Calu3 (cell line): ENCODE data around the gene PDE5A. TPM values are rescaled to one million over a fixed set of nuclear protein-coding genes. Genes with fewer than 3 reads are reported as not detected.

Experiments
- BruUV-seq: library from RNA; stranded (reverse); fragments of 400-500 nt; replicated peaks from 2 replicates; lab custom pipeline; 2021; lab: Mats Ljungman, UMichigan
- CTCF ChIA-PET: fragments of 300-600 bp; sonication (Branson Sonifier 250); formaldehyde crosslinking; loops from one replicate; lab custom pipeline; 2022; ENCODE audit warnings: antibody characterized with exemption; lab: Charles Lee
- DNase-seq: peaks from one replicate; pipeline ENCODE4 v3.0.0; 2022
- H3K27ac Mint-ChIP-seq: one replicate; pipeline ENCODE4 v1.8.0; 2022; ENCODE audit warnings: mixed read lengths; ENCODE audit not compliant: unreplicated experiment
- H3K27me3 Mint-ChIP-seq: one replicate; pipeline ENCODE4 v1.8.0; 2022; ENCODE audit warnings: mixed read lengths; ENCODE audit not compliant: unreplicated experiment
- H3K36me3 Mint-ChIP-seq: one replicate; pipeline ENCODE4 v1.8.0; 2022; ENCODE audit warnings: mild to moderate bottlenecking, moderate library complexity, mixed read lengths; ENCODE audit not compliant: insufficient read depth, unreplicated experiment
- H3K4me1 Mint-ChIP-seq: one replicate; pipeline ENCODE4 v1.8.0; 2022; ENCODE audit warnings: mild to moderate bottlenecking, low read depth, mixed read lengths; ENCODE audit not compliant: unreplicated experiment
- H3K4me3 Mint-ChIP-seq: one replicate; pipeline ENCODE4 v1.8.0; 2022; ENCODE audit warnings: mild to moderate bottlenecking, low read depth, moderate library complexity, mixed read lengths; ENCODE audit not compliant: unreplicated experiment
- H3K9me3 Mint-ChIP-seq: one replicate; pipeline ENCODE4 v1.8.0; 2022; ENCODE audit warnings: low read depth, mixed read lengths; ENCODE audit not compliant: unreplicated experiment
- CTCF ChIP-seq: fragments of 200-600 bp; IDR thresholded peaks from one replicate; pipeline ENCODE4 v1.8.0; 2022; ENCODE audit warnings: antibody characterized with exemption; ENCODE audit not compliant: unreplicated experiment
- intact Hi-C: fragments of 100-400 bp; cut with micrococcal nuclease; formaldehyde crosslinking; loops from one replicate; pipeline ENCODE4 v1.10.0; 2022; ENCODE audit not compliant: unreplicated experiment
- total RNA-seq: library from RNA; stranded (reverse); gene quantifications from 2 replicates; pipeline ENCODE4 v1.2.3, GENCODE V29; 2022

PDE5A gene
- total RNA-seq, 1 experiment from 2014 or later = 41.9 TPM

DNA sequence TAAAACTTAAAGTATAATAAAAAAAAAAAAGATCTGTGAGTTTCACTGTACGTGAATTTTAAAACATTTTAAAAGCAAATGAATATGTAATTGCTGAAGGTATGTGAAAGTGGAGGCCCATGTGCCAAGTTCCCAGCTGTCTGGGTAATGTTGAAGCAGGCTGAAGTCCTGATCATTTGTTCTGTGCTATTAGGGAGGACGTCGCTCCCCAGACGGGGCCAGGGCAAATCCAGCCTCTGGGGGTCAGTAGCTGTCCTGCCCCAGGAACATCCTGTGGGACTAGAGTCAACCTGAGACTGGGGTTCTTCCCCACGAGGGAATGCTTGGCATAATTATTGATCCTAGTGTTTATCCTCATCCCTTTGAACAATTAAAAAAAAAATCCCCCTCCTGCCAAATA is 48.8 kb downstream of the PDE5A start:
- Mint-ChIP-seq H3K27me3 (no peaks in the 10 kb centered on the region), H3K4me3 (no peak overlapping the region), H3K9me3 (no peaks in the 10 kb centered on the region), H3K27ac (no peak overlapping the region), H3K36me3 (peaks cover 5% of the 10 kb centered on the region), H3K4me1 (no peaks in the 10 kb centered on the region)
- intact Hi-C loops = no loop called here
- no TSS peak for BruUV-seq
- no peak for DNase-seq
- CTCF ChIA-PET = no interaction called here
- TF ChIP-seq CTCF = no peak

- Mint-ChIP-seq H3K27ac (no peak overlapping the region), H3K27me3 (no peaks in the 10 kb centered on the region), H3K36me3 (peaks cover 5% of the 10 kb centered on the region), H3K9me3 (no peaks in the 10 kb centered on the region), H3K4me3 (no peak overlapping the region), H3K4me1 (no peaks in the 10 kb centered on the region)
- BruUV-seq = no TSS peak
- CTCF ChIA-PET = no interaction called here
- intact Hi-C loops = no loop called here
- no peak for TF ChIP-seq CTCF
- no peak for DNase-seq
Observed at GRCh38 chr4:119570401-119570800, 58.2 kb downstream of the PDE5A start.

DNA sequence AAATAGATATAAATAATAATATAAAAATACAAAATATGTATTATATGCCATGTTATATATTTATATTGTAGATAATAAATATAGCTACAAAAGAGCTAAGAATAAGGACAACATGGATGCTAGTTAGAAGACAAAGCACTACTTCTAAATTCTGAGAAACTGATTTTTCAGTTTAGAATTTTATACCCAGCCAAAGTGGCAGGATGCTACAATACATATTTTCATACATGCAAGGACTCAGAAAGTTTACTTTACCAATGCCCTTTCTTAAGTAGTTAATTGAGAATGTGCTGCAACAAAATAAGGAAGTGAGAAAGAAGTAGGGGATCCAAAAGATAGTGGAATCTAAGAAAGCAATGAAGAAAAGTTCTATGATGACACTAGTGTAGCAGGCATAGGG is 64.5 kb downstream of the PDE5A start:
- CTCF ChIA-PET = no interaction called here
- Mint-ChIP-seq H3K4me3 (no peak overlapping the region), H3K36me3 (peaks cover 29% of the 10 kb centered on the region), H3K4me1 (no peaks in the 10 kb centered on the region), H3K27me3 (no peaks in the 10 kb centered on the region), H3K9me3 (peaks cover 11% of the 10 kb centered on the region), H3K27ac (no peak overlapping the region)
- TF ChIP-seq CTCF = no peak
- BruUV-seq = no TSS peak
- no peak for DNase-seq
- intact Hi-C loops = no loop called here

DNA sequence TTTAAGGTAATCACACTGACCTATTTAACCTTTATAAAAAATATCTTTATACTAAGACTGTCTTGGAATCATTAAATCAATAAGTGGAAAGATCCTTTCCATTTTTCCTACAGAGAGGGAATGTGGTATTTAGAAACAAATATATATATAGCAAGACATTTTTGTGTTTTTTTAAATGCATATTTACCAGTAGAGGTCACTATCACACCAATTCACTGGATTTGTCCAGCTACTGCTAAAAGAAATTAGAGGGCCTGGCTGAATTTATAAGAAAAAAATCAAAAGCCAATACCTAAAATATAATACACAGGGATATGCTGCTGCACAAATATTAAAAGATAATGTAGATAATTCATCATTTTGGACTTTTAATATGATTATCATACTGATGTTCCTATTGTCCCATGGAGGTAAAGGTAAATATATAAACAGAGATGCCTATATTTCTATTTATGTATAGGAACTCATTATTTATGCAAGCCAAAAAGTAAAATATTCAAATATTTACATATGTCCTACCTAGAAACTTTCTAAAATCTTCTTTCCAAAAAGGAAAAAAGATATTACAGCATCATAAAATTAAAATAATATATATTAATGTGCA is 69.5 kb downstream of the PDE5A start:
- Mint-ChIP-seq H3K27me3 (no peaks in the 10 kb centered on the region), H3K4me3 (no peak overlapping the region), H3K9me3 (peaks cover 5% of the 10 kb centered on the region), H3K27ac (no peak overlapping the region), H3K36me3 (peaks cover 18% of the 10 kb centered on the region), H3K4me1 (no peaks in the 10 kb centered on the region)
- CTCF ChIA-PET = interaction anchor here (0.8 to 1.0 kb wide), 2 partner anchors 69 to 497 kb away, joined by 6 to 7 read pairs; partner anchors contain the start of gene PDE5A
- no peak for DNase-seq
- intact Hi-C loops = loop anchor here (2.0 kb wide), 3 partner anchors 68 to 492 kb away; no protein-coding TSS in a partner anchor
- TF ChIP-seq CTCF = no peak
- no TSS peak for BruUV-seq
